COR-L47 (cell line): ENCODE data around the gene SERBP1.
"Not testable (repeated sequence)": the region's sequence is repeated elsewhere in the genome, so short reads cannot be mapped to it uniquely, and the experiment has no call there.

Experiments used
- DNase-seq: peaks from one replicate; lab custom pipeline; 2025; lab: John Stamatoyannopoulos, UW

The SERBP1 gene

DNA sequence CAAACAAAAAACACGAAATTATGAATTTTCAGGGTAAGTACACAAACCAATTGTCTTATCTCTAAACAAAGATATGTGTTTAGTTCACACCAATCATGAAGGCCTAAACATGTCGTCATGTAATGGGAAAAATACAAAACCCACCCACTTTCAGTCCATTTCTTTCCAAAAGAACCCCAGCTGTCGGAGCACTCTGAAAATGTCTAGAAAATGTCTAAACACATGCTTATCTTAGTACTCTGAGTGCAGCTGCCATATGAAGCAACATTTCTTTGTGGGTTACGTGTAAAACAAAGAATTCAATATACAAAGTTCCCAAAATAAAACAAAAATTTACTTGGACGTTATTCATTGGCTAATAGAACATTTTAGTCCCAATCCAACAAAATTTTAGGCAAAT lies 22.7 kb downstream of the SERBP1 start:
- no peak for DNase-seq

DNA sequence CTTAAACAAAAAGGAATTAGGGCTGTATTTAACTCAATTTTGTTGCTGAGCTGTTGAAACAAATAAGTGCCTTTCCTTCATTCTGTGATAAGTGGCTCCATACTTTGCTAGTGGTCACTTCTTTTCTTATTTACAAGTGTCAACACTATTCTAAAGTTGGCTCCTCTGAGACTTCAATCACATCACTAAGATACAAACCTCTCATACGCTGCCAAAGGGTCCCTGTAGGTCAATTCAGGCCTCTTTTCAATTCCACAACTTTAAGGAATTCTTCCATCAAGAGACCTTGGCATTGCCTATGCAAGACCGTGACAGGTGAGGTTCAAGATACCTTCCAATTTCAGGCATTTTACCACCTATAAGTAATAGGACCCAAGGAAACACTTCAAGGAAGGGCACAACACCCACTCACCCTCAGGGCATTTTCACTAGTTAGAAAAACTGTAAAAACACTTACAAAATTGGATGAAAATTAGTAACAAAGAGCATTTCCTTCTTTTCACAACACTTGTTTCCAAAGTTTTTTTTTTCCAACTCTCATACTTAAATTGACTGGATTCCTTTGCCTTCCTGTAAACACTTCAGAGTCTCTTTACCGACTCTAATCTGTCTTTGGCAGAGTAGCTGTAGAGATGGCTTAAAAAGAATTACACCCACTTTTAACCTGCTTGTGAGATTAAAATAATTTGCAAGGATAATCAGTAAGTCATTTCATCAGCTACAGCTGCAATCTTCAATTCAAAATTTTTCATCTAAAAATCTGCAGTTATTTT lies 24.5 kb downstream of the SERBP1 start:
- no peak for DNase-seq

DNA sequence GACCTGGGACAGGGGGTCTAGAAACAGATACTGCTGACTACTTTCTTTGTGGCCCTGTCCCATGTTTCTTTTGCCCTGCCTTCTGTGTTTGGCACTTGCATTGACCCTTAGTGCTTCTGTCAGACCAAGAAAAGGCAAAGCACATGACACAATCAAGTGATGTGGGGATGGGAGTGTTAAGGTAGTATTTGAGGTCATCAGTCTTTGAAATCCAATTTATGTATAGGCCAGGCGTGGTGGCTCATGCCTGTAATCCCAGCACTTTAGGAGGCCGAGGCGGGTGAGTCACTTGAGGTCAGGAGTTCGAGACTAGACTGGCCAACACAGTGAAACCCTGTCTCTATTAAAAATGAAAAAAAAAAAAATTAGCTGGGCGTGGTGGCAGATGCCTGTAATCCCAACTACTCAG lies 26.0 kb downstream of the SERBP1 start:
- no peak for DNase-seq

DNA sequence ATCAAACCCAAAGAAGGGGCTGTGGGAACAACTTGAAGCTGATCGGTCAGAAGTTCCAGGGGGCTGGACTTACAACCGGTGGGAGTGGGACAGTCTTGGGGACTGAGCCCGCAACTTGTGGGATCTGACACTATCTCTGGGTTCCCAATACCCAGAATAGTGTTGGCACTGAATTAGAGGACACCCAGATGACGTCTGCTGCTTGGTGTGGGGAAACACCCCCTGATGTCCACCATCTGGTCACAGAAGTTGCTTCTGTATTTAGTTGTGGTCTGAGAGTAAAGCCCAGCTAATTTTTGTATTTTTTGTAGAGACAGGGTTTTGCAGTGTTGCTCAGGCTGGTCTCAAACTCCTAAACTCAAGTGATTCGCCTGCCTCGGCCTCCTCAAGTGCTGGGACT lies 28.8 kb downstream of the SERBP1 start:
- DNase-seq, result no peak

DNA sequence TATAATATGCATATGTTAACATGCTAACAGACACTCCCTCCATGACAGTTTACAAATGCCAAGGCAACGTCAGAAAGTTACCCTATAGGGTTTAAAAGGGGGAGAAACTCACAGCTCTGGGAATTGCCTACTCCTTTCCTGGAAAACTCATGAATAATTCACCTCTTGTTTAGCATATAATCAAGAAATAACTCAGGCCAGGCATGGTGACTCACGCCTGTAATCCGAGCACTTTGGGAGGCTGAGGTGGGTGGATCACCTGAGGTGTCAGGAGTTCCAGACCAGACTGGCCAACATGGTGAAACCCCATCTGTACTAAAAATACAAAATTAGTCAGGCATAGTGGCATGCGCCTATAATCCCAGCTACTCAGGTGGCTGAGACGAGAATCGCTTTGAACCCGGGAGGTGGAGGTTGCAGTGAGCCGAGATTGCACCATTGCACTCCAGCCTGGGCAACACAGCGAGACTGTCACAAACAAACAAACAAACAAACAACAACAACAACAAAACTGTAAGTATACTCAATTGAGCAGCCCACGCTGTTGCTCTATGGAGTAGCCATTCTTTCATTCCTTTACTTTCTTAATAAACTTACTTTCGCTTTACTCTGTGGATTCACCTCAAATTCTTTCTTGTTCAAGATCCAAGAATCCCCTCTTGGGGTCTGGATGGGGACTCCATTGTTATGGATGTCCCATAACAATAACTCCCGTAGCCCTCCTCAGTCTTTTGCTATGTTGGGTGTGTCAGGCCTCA lies 30.0 kb downstream of the SERBP1 start:
- DNase-seq, result not testable (repeated sequence)

DNA sequence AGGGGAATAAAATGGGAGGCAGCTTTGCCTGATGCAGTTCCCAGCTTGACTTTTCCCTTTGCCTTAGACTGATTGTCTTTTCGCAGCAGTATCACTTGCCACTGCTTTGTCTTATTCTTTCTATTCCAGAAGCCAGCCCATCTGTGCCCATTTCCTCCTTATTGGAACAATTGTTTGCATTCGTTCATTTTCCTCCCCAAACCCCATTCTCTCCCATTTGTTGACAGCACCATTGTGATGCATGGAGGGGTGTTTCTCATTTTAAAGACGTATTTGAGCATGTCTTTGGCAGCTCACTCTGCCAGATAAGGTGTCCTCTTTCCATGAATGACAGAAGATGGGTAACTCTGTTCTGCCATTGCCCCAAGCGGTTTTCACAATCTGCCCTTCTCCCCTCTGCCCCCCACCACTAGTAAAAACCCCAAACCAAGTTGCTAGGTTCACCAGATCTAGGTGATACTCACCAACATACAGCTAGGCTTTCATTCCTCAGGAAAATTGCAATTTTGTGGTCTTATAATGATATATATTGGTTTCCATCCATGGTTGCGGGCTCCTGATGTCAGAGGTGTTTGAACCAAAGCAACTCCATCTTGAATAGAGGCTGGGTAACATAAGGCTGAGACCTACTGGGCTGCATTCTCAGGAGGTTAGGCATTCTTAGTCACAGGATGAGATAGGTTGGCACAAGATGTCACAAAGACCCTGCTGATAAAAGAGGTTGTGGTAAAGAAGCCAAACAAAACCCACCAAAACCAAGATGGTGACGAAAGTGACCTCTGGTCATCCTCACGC lies 30.8 kb downstream of the SERBP1 start:
- DNase-seq, result no peak

DNA sequence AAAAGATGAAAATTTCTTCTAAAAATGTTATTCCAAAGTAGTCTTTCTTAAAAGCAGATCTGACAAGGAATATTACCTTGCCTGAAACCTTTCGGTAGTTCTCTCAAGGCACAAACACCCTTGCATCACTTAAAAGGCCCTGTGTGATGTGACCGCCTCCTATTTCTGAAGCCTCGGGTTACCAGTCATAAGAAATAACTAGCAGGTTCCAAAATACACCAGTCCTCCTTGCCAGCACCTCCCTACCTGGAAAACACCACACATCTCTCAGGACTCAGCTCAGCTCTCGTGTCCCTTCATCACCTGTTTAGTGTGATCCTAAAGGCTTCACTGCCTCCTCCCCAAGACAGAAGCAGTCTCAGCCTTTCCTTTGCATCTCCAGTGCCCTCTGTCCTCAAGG lies 35.7 kb downstream of the SERBP1 start:
- DNase-seq, result no peak

DNA sequence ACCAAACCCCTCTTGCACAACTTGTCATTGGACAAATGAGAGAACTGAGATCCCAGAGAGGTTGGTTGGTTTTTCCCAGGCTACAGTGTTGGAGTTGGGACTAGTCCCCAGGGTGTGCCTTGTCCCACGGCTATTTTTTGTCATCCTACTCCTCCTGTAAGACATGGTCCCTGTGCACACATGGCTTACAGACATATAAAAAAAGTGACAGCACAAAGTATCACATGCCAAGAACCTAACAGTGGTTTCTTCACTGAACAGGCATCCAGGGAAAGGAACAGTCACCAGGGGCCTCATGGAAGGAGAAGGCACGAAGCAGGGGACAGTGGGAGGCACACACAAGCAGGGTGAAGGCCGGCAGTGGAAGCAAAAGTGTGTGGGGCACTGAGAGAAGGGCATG lies 36.5 kb downstream of the SERBP1 start:
- DNase-seq, result no peak

DNA sequence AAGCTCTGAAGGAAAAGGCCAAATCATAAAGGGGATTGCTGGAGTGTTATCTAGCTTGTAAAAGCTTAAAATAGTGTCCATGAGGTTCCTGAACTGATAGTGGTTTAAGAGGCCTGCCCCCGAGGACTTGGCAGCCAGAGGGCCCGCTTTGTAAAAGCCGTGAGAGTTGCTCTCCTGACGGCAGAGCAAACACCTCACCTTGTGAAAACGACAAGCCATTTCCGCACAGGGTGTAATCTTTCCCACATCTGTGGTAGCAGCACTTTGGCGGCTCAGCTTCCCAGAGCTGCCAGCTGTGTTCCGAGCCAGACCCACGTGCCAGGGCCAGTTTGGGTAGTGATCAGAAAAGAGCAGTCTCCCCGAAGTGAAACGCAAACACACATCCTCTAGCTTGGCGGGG lies 37.0 kb downstream of the SERBP1 start:
- DNase-seq, result no peak

DNA sequence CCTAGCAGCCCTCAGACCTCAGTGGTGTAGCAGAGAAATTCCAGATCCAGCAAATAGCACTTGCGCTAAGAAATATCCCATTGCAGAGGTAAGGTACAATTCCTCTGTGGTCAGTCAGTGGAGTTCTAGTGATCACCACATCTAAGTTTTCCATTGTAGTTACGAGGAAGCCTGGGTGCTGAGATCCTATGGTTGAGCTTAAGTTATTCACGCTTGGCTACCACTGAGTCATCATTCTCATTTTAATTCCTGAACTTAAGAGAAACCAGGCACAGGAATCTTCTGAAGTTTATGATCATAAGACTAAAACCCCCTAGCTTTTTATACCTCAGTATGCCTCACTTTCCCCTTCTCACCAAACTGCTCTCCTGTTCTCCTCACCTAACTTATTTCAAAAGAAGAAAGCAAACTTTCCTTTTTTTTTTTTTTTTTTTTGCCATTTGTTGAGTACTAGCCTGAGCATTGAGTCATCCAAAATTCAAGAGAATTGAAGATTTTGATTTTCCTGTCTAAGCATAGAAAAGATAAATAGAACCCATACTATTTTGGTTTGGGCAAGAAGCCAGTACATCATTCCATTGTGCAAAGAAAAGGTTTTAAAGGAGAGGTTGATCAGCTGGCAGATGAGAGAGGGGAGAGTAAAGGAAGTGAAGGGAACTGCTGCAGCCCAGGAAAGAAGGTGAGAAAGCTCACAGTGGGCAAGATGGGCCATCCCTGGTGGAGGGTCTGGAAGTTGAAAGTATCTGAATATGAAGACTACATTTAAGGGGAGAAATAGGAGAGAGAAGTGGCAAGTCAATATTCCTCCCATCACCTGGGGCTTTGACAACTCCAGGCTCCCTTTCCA lies 39.9 kb downstream of the SERBP1 start:
- no peak for DNase-seq

DNA sequence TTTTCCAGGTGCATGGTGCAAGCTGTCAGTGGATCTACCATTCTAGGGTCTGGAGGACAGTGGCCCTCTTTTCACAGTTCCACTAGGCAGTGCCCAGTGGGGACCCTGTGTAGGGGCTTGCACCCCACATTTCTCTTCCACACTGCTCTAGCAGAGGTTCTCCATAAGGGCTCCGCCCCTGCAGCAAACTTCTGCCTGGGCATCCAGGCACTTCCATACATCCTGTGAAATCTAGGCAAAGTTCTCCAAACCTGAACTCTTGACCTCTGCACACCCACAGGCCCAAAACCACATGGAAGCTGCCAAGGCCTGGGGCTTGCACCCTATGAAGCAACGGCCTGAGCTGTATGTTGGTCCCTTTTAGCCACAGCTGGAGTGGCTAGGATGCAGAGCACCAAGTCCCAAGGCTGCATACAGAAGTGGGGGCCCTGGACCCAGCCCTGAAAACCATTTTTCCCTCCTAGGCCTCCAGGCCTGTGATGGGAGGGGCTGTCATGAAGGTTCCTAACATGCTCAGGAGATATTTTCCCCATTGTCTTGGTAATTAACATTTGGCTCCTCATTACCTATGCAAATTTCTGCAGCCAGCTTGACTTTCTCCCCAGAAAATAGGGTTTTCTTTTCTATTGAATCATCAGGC lies 46.1 kb downstream of the SERBP1 start:
- DNase-seq, result no peak

DNA sequence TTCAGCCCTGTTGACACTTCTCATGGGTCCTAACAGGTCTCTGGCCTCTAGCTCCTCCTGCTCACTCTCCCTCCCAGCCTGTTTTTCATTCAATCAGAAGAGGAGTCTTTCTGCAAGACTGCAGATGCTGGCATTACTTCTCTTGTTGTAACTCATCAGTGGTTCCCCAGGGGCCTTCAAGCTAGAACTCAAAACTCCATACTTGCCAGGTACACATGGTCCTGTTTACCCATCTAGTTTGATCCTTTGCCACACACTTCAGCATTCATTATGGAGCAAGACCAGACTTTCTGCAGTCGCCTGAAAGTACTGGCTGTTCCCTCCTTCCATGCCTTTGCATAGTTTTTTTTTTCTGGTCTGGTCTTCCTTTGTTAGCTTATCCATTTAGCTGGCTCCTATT lies 47.9 kb downstream of the SERBP1 start:
- DNase-seq, result no peak

DNA sequence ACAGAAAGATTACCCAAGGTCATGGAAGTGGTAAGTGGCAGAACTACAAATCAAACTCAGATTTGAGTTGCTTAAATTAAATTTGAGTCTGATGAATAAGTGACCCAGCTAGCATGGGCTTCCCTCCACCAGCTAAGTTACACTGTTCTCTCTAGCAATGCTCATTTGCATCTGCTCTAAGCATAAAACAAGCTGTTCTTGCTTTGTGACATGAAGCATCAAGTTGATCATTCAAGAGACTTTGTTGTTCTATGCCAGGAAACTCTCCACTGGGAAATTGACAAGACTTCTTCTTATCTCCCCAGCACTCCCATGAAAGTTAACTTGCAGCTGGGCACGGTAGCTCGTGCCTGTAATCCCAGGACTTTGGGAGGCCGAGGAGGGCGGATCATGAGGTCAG lies 49.0 kb downstream of the SERBP1 start:
- no peak for DNase-seq

DNA sequence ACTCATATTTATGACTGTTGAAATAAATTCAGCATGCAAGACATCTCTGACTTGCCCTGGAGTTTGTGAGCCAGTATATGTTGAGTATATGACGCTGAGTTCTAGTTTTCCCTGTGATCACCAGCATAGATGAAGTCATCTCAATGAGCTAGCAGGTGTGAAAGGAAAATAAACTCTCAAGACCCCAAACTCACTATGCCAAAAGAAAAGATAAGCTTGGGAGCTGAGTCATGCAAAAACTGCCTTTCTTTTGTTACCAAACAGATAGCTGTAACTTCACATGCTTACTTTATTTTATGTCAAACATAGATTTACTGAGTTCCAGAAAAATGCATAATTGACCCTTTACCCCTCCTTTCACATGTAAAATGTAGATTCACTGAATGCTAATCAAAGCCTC lies 52.9 kb downstream of the SERBP1 start:
- DNase-seq, result no peak

DNA sequence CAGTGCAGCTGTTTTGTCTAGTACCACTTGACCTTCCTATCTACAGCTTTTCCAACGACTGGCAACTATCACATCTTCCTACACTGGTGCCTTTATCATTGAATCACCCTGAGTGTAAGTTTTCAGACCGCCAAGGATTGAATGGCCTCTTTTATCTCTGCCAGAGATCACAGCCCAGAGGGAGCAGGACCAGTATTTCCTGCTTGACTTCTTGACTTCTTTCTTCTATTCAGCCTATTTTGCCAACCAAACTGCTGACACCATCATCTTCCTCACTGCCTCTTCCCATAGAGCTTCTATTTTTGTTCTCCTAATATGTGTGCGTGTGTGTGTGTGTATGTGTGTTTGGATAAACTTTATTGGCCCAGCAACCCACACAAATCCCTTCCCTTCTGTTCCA lies 53.8 kb downstream of the SERBP1 start:
- no peak for DNase-seq

DNA sequence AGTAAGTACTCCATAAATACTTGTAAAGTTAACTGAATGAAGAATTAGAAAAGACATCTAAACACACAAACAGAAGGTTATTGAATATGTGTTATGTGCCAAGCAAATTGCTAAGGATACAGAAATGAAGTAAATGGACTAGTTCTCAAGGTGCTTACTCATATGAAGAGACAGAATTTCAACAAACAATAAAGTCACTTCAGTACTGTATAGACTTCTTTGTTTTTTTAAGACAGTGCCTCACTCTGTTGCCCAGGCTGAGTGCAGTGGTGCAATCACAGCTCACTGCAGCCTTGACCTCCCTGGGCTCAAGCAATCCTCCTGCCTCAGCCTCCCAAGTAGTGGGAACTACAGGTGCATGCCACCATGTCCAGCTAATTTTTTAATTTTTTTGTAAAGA lies 57.3 kb downstream of the SERBP1 start:
- DNase-seq, result no peak

DNA sequence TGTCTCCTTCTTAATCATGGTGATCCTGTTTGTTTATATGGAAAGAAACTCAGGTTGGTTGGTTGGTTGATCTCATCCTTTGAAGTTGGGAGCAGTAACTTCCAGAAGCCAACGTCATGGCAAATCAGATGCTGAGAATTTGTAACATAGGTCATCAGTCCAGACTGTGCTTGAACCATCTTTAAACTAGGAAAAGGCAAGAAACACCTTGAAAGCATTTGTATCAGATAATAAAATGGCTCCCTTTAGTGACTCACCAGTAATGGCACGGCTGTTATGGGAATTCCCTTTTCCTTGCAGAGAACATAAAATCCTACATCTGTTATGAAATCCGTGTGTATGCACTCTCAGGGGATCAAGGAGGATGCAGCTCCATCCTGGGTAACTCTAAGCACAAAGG lies 58.1 kb downstream of the SERBP1 start:
- DNase-seq, result no peak

DNA sequence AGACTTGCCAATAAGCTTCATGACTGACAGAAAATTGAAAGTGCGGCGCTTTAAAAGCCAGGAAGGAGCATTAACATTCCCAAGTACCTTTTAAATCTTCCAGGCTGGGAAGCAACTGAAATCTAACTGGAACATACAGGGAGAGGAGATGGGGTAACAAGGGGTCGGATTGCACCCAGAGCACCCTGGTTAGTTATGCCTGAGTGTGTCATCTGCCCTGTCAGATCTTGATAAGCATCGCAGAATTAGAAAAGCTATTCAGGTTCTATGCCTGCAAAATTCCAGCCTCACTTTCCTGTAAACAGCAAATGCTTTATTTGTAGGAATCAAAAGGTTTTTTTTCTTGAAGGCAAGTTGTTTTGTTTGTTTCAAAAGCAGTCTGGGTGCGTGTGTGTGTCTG lies 58.5 kb downstream of the SERBP1 start:
- no peak for DNase-seq

DNA sequence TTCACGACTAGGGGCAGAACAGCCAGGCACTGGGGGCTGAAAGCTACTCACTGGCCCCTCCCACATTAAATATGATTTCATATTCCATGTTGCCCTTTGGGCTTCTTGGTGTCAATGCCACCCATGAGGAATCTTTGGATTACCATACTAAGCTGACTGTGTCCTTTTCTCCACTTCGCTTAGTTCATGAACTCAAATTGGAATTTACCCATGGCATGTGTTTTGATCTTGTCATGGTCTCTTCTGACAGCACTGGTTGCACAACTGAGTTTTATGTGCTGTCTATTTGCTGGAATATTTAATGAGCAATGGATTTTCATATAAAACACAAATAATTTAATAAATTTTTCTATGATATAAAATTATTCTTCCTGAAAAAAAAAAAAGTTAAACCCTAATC lies 59.2 kb downstream of the SERBP1 start:
- DNase-seq, result no peak

DNA sequence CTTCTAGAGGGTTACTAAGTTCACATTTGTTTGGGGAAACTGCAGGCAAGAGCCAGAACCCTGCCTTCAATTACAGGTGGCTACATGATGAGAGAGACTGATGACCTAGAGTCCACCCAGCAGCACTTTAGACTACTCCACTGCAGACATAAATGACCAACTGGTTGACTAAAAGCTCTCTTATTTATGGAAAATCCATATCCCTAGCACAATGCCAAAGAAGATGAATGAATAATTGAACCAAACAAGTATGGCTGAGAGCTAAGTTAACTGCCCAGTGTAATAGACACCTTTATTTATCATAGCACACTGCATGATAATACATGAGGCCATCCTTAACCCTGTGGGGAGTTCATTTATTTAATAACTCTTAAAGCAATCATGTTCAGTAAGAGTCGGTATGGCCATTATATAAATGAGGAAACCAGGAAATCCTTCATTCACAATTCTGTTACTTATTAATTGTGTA lies 62.1 kb downstream of the SERBP1 start:
- no peak for DNase-seq

DNA sequence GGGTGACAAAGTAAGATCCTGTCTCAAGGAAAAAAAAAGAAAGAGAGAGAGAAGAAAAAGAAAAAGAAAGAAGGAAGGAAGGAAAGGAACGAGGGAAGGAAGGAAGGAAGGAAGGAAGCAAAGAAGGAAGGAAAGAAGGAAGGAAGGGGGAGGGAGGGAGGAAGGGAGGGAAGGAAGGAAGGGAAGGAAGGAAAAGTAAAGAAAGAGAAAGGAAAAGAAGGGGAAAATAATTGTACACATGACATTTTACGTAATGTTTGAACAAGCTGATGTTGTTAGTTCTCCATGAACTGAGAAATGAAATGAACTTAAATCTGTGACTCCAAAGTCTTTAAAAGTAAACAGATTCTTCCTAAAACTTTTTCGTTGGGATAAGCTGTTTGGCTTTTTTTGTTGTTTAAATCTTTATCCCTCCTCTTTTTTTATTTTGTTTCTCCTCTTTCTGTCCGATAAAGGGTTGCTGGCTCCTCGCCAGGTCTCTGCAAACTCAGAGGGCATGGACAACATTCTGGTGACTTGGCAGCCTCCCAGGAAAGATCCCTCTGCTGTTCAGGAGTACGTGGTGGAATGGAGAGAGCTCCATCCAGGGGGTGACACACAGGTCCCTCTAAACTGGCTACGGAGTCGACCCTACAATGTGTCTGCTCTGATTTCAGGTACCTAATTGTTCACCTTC lies 62.7 kb downstream of the SERBP1 start:
- DNase-seq, result peak; percentile 46
